CD4-positive, CD25-positive, alpha-beta regulatory T cell (primary cell): ENCODE results near the gene ZBED2. TPM values are rescaled to one million over a fixed set of nuclear protein-coding genes. Genes with fewer than 3 reads are reported as not detected.

Experiments
- ATAC-seq, 2 donors: fragments of 150-1000 bp; cut with Tn5 transposase; one replicate each; pipeline ENCODE4 v1.10.0; 2021; ENCODE audit warnings: low read depth in 2 of 2, moderate number of reproducible peaks in 2 of 2, moderate library complexity in 1 of 2
- DNase-seq, 3 donors: peaks; one replicate each; pipeline versions ENCODE4 v3.0.0 to v3.0.0-alpha.2; 2012 to 2022; ENCODE audit warnings: mixed read lengths in 1 of 3
- H3K27ac ChIP-seq: one replicate; pipeline ENCODE4 v1.7.0; 2013; ENCODE audit warnings: mild to moderate bottlenecking, low read length; ENCODE audit not compliant: insufficient read depth, poor library complexity, severe bottlenecking
- H3K27me3 ChIP-seq: one replicate; pipeline ENCODE4 v1.7.0; 2013; ENCODE audit warnings: low read length; ENCODE audit not compliant: control insufficient read depth, insufficient read depth
- H3K36me3 ChIP-seq: one replicate; pipeline ENCODE4 v1.7.0; 2013; ENCODE audit warnings: mild to moderate bottlenecking, low read length, moderate library complexity; ENCODE audit not compliant: control insufficient read depth, insufficient read depth
- H3K4me1 ChIP-seq: 2 replicates; pipeline ENCODE4 v1.7.0; 2013; ENCODE audit warnings: mild to moderate bottlenecking, low read length; ENCODE audit not compliant: insufficient read depth, control insufficient read depth, poor library complexity, severe bottlenecking
- H3K4me3 ChIP-seq: one replicate; pipeline ENCODE4 v1.7.0; 2013; ENCODE audit warnings: low read depth, mild to moderate bottlenecking, low read length, moderate library complexity
- H3K9me3 ChIP-seq, 2 experiments: 1 replicate in 1 of 2; 2 replicates in 1 of 2; pipeline ENCODE4 v1.7.0; 2013; ENCODE audit warnings: low read length in 2 of 2, mild to moderate bottlenecking in 1 of 2, moderate library complexity in 1 of 2; ENCODE audit not compliant: control insufficient read depth in 2 of 2
- H3K27ac Mint-ChIP-seq, 3 donors: one replicate each; pipeline ENCODE4 v1.8.0; 2020 to 2022; ENCODE audit warnings: mild to moderate bottlenecking in 3 of 3, mixed read lengths in 3 of 3, moderate library complexity in 2 of 3
- H3K27me3 Mint-ChIP-seq: one replicate; pipeline ENCODE4 v1.8.0; 2022; ENCODE audit warnings: mild to moderate bottlenecking, mixed read lengths
- H3K36me3 Mint-ChIP-seq: one replicate; pipeline ENCODE4 v1.8.0; 2020; ENCODE audit warnings: mixed read lengths
- H3K4me1 Mint-ChIP-seq, 4 donors: one replicate each; pipeline ENCODE4 v1.8.0; 2020 to 2022; ENCODE audit warnings: mixed read lengths in 4 of 4, mild to moderate bottlenecking in 1 of 4
- H3K4me3 Mint-ChIP-seq, 4 donors: one replicate each; pipeline ENCODE4 v1.8.0; 2020 to 2022; ENCODE audit warnings: mild to moderate bottlenecking in 4 of 4, mixed read lengths in 4 of 4, moderate library complexity in 3 of 4
- H3K9me3 Mint-ChIP-seq, 7 donors: one replicate each; pipeline ENCODE4 v1.8.0; 2020 to 2022; ENCODE audit warnings: mixed read lengths in 7 of 7, mild to moderate bottlenecking in 3 of 7, moderate library complexity in 2 of 7
- polyA plus RNA-seq, 4 donors: library from polyadenylated mRNA; unstranded; fragments of 300-500 nt; fragmentation: Illumina TruSeq; gene quantifications; one replicate each; pipeline ENCODE4 v1.2.3, GENCODE V29; 2021
- total RNA-seq: library from RNA; stranded (reverse); gene quantifications from one replicate; pipeline ENCODE4 v1.2.3, GENCODE V29; 2022

ZBED2 gene
- total and polyA plus RNA-seq, 5 donors from 2014 or later = 0.15 to 1.00 (median 0.54) TPM; not detected in 1

DNA sequence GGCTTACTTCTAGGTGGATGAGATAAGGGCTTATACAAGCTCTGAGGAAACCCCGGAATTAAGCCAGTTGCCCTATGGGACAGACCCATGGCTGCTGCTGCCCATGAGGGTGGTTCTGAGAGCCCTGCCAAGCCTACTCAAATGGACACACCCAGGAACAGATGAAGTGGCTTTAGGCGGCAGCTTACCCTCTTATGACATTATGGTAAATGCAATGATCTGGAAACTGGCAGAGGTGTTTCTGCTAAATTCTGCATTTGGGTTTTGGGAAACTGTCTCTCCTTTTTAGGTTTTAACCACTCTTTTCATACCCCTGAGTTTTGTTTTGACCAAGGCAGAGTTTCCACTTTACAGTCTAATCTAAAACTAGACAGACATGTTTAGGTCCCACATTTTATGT lies 9.0 kb upstream of the ZBED2 start:
- Mint-ChIP-seq H3K27me3 (no peaks in the 10 kb centered on the region), H3K4me3 (no peak overlapping the region), H3K4me1 (peaks cover 19 to 31% (median 31%) of the 10 kb centered on the region in 4 donors), H3K9me3 (no peaks in the 10 kb centered on the region), H3K27ac (no peak overlapping the region), H3K36me3 (peaks cover 57% of the 10 kb centered on the region)
- no peak overlapping the region for H3K27ac ChIP-seq
- peaks cover 5% of the 10 kb centered on the region for H3K4me1 ChIP-seq
- no peaks in the 10 kb centered on the region for H3K9me3 ChIP-seq
- ATAC-seq (no peak), DNase-seq (no peak)
- H3K36me3 ChIP-seq = peaks cover 48% of the 10 kb centered on the region
- H3K27me3 ChIP-seq = no peaks in the 10 kb centered on the region
- no peak overlapping the region for H3K4me3 ChIP-seq

DNA sequence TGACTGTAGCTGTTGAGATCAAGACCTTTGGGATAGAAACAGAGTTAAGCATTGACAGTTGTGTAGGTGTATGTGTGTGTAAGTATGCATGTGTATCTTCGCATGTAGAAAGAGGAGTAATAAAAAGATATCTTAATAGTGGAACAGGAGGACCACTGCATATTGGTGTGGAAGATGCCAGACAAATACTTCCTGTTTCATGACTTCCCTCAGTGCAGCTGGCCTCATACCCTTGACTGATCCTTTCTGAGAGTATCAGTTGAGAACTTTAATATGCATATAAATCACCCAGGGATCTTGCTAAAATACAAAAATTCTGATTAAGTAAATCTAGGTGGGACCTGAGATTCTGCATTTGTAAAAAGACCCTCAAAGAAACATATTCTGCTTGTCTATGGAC lies 8.5 kb upstream of the ZBED2 start:
- ATAC-seq (no peak), DNase-seq (no peak)
- Histone ChIP-seq H3K27ac (no peak overlapping the region), H3K36me3 (peaks cover 48% of the 10 kb centered on the region), H3K4me1 (peaks cover 5% of the 10 kb centered on the region), H3K27me3 (no peaks in the 10 kb centered on the region), H3K9me3 (no peaks in the 10 kb centered on the region), H3K4me3 (no peak overlapping the region)
- H3K27ac Mint-ChIP-seq = peak overlapping the region in 2 of 3 donors; percentile 53 to 79
- H3K27me3 Mint-ChIP-seq = no peaks in the 10 kb centered on the region
- no peak overlapping the region for H3K4me3 Mint-ChIP-seq
- peaks cover 14 to 27% (median 26%) of the 10 kb centered on the region in 4 donors for H3K4me1 Mint-ChIP-seq
- H3K36me3 Mint-ChIP-seq = peaks cover 53% of the 10 kb centered on the region
- no peaks in the 10 kb centered on the region for H3K9me3 Mint-ChIP-seq

DNA sequence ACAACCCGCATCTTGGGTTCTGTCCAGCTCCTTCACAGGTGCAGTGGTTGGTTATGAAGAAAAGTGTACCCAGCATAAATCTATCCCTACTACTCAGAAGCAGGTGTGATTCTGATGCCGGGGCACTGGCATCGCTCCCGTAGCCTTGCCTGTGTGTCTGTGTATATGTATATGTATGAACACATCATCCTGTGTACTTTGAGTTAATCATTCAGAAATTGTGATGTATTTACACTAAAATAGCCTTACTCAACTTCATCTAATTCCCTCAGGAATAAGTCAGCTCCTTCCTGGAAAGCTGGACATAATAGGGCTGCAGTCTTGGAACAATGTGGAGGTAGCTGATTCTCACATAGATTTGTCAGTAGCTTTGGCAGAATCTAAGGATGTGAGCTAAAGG lies 6.7 kb upstream of the ZBED2 start:
- Mint-ChIP-seq H3K9me3 (no peaks in the 10 kb centered on the region), H3K36me3 (peaks cover 58% of the 10 kb centered on the region), H3K27ac (no peak overlapping the region), H3K4me3 (no peak overlapping the region), H3K4me1 (peaks cover 10 to 18% (median 17%) of the 10 kb centered on the region in 4 donors), H3K27me3 (no peaks in the 10 kb centered on the region)
- ATAC-seq (no peak), DNase-seq (no peak)
- Histone ChIP-seq H3K36me3 (peaks cover 44% of the 10 kb centered on the region), H3K9me3 (no peaks in the 10 kb centered on the region), H3K4me1 (no peaks in the 10 kb centered on the region), H3K4me3 (no peak overlapping the region), H3K27ac (no peak overlapping the region), H3K27me3 (no peaks in the 10 kb centered on the region)

DNA sequence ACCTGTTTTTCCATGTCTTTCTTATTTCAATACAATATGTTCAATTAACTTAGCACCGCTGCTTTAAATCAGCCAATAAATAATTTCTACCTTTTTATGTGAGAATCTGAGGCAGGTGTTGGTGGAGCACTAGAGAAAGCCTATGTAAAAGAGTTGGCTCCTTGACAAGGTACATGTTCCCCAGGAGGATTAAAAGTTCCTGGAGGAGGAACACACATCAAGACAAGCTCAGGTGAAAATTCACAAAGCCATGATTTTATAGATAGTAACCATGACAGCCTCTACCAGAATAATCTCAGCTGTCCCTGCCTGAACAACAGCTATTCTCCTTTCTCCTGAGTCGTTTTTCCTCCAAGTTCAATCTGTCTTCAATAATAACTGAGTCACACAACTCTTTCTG lies 3.4 kb upstream of the ZBED2 start:
- Histone ChIP-seq H3K4me1 (peaks cover 12% of the 10 kb centered on the region), H3K36me3 (peaks cover 33% of the 10 kb centered on the region), H3K27ac (no peak overlapping the region), H3K9me3 (no peaks in the 10 kb centered on the region), H3K27me3 (no peaks in the 10 kb centered on the region), H3K4me3 (no peak overlapping the region)
- no peaks in the 10 kb centered on the region for H3K9me3 Mint-ChIP-seq
- DNase-seq (no peak), ATAC-seq (no peak)
- peaks cover 21 to 43% (median 28%) of the 10 kb centered on the region in 4 donors for H3K4me1 Mint-ChIP-seq
- H3K36me3 Mint-ChIP-seq = peaks cover 57% of the 10 kb centered on the region
- H3K4me3 Mint-ChIP-seq = no peak overlapping the region
- no peak overlapping the region for H3K27ac Mint-ChIP-seq
- H3K27me3 Mint-ChIP-seq = no peaks in the 10 kb centered on the region

DNA sequence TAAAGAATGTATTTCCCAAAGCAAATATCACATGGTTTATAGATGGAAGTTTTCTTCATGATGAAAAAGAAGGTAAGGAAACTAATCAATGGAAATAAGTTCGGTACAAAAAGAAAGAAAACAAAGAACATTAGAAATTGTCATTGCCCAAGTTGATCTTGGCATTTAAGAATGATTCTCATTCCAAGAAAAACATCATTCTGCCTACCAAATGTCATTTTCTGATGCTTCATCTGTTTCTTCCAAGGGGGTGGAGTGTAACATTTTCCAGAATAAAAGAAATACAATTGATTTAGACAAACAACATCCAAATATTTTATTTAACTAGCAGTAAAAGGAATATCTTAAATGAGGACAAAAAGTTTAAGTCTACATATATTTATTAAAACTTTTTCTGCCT lies 3.0 kb upstream of the ZBED2 start:
- Mint-ChIP-seq H3K9me3 (no peaks in the 10 kb centered on the region), H3K4me3 (no peak overlapping the region), H3K36me3 (peaks cover 57% of the 10 kb centered on the region), H3K27me3 (no peaks in the 10 kb centered on the region), H3K27ac (peak overlapping the region in 1 of 3 donors; percentile 35), H3K4me1 (peaks cover 19 to 42% (median 28%) of the 10 kb centered on the region in 4 donors)
- Histone ChIP-seq H3K36me3 (peaks cover 33% of the 10 kb centered on the region), H3K4me3 (no peak overlapping the region), H3K27ac (no peak overlapping the region), H3K27me3 (no peaks in the 10 kb centered on the region), H3K4me1 (peaks cover 12% of the 10 kb centered on the region), H3K9me3 (no peaks in the 10 kb centered on the region)
- ATAC-seq (no peak), DNase-seq (no peak)

DNA sequence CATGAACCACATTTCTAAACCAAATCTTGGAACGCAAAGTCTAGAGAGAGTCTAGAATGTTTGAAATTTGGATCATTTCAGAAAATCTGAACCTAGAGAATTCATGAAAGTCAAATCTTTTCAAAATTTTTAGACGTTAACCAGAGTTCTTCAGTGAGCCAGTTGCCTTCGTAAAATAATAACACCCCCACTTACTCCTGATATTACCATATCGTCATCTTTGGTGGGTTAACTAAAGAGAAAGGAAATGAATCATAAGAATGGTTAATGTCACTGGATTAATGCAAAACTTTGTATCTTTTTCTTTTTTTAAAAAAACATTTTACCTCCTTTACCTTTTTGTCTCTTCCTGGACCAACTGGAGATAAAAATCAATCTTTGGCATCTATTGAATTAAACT lies 1.2 kb upstream of the ZBED2 start:
- no peaks in the 10 kb centered on the region for H3K9me3 ChIP-seq
- Mint-ChIP-seq H3K4me1 (peaks cover 20 to 44% (median 30%) of the 10 kb centered on the region in 4 donors), H3K27ac (peak overlapping the region in 2 of 3 donors; percentile 7 to 60), H3K36me3 (peaks cover 60% of the 10 kb centered on the region), H3K27me3 (no peaks in the 10 kb centered on the region), H3K9me3 (no peaks in the 10 kb centered on the region), H3K4me3 (no peak overlapping the region)
- H3K27me3 ChIP-seq = no peaks in the 10 kb centered on the region
- H3K27ac ChIP-seq = no peak overlapping the region
- peak in 1 of 3 donors; percentile 46 for DNase-seq
- ATAC-seq = peak in 1 of 2 donors; percentile 42
- peaks cover 41% of the 10 kb centered on the region for H3K36me3 ChIP-seq
- no peak overlapping the region for H3K4me3 ChIP-seq
- H3K4me1 ChIP-seq = peaks cover 12% of the 10 kb centered on the region

DNA sequence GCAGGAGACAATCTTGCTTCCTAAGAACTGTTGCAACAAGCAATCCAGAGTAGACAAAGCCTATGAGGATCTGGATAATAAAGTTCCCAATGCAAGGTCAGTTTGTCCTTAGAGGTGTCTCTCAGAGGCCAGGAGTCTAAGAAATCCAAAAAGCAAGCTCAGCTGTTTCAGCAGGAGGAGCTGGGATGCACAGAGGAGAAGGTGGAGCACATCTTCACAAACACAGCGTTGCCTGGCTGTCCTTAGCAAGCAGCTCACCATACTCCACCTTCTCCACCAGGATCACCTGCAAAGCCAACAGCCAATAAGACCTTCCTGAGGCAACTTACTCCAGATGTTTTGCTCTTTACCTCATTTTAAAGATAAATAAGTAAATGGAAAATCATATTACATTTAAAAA lies 365 bp downstream of the ZBED2 start:
- Mint-ChIP-seq H3K9me3 (no peaks in the 10 kb centered on the region), H3K27me3 (no peaks in the 10 kb centered on the region), H3K4me3 (no peak overlapping the region), H3K36me3 (peaks cover 50% of the 10 kb centered on the region), H3K4me1 (peaks cover 21 to 45% (median 32%) of the 10 kb centered on the region in 4 donors), H3K27ac (peak overlapping the region in 2 of 3 donors; percentile 56 to 70)
- Histone ChIP-seq H3K36me3 (peaks cover 31% of the 10 kb centered on the region), H3K4me1 (peaks cover 12% of the 10 kb centered on the region), H3K27ac (peak overlapping the region; percentile 5), H3K9me3 (no peaks in the 10 kb centered on the region), H3K4me3 (peak overlapping the region; percentile 2), H3K27me3 (no peaks in the 10 kb centered on the region)
- DNase-seq = no peak
- ATAC-seq = no peak

DNA sequence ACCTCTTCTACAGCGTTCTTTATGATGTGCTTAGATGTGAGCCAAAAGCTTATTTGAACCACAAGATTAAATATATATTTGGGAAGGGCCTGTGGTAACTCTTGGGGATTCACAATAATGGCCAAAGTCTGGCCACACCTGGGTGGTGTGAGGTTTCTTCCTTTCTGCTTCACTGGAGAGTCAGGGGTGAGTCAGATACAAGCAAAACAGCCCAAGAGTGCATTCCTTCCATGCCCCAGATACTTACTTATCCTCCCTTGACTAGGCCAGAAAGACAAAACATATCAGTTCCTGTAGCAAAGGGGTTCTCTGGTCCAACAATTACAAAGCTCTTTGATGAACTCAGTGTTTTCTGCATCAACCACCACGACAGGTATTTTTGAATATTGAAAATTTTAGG lies 941 bp downstream of the ZBED2 start:
- Histone ChIP-seq H3K27me3 (no peaks in the 10 kb centered on the region), H3K9me3 (no peaks in the 10 kb centered on the region), H3K36me3 (peaks cover 31% of the 10 kb centered on the region), H3K27ac (no peak overlapping the region), H3K4me1 (peaks cover 12% of the 10 kb centered on the region), H3K4me3 (peak overlapping the region; percentile 2)
- H3K9me3 Mint-ChIP-seq = no peaks in the 10 kb centered on the region
- peak overlapping the region; percentile 15 to 70 (median 48) for H3K27ac Mint-ChIP-seq
- no peaks in the 10 kb centered on the region for H3K27me3 Mint-ChIP-seq
- peak overlapping the region in 2 of 4 donors; percentile 14 to 31 for H3K4me3 Mint-ChIP-seq
- peak in 1 of 3 donors; percentile 42 for DNase-seq
- ATAC-seq = peak in 1 of 2 donors; percentile 5
- peaks cover 25 to 45% (median 33%) of the 10 kb centered on the region in 4 donors for H3K4me1 Mint-ChIP-seq
- peaks cover 48% of the 10 kb centered on the region for H3K36me3 Mint-ChIP-seq
